Stimulated activated memory B cell treated with anti-CD40 and anti-IgM and Interleukin-4, amounts not matched to agents 10 μg/mL and 1 μg/mL and 100 μg/mL, for 72 hours (primary cell): Measurements from ENCODE around the gene IL15.
A peak's percentile ranks its signal among the peaks of the same experiment; 100 is the strongest.
"Not testable (repeated sequence)": the region's sequence is repeated elsewhere in the genome, so short reads cannot be mapped to it uniquely, and the experiment has no call there.

Experiments
- ATAC-seq: fragments of 150-1000 bp; cut with Tn5 transposase; 2 replicates; pipeline ENCODE4 v1.10.0; 2021
- H3K27ac Mint-ChIP-seq: one replicate; pipeline ENCODE4 v1.8.0; 2022; ENCODE audit warnings: mild to moderate bottlenecking, mixed read lengths
- H3K27me3 Mint-ChIP-seq: one replicate; pipeline ENCODE4 v1.8.0; 2022; ENCODE audit warnings: mixed read lengths
- H3K36me3 Mint-ChIP-seq: one replicate; pipeline ENCODE4 v1.8.0; 2022; ENCODE audit warnings: mixed read lengths
- H3K4me1 Mint-ChIP-seq: one replicate; pipeline ENCODE4 v1.8.0; 2022; ENCODE audit warnings: mixed read lengths
- H3K4me3 Mint-ChIP-seq: one replicate; pipeline ENCODE4 v1.8.0; 2022; ENCODE audit warnings: mild to moderate bottlenecking, moderate library complexity, mixed read lengths
- H3K9me3 Mint-ChIP-seq: one replicate; pipeline ENCODE4 v1.8.0; 2022; ENCODE audit warnings: mixed read lengths

IL15 gene

GRCh38 chr4:141705747-141706377 lies 69.5 kb downstream of the IL15 start:
- Mint-ChIP-seq H3K36me3 (peaks cover 4% of the 10 kb centered on the region), H3K27ac (peak overlapping the region; percentile 48), H3K4me3 (peak overlapping the region; percentile 53), H3K4me1 (peaks cover 59% of the 10 kb centered on the region), H3K27me3 (no peaks in the 10 kb centered on the region), H3K9me3 (peaks cover 3% of the 10 kb centered on the region)
- peak; percentile 62 for ATAC-seq

- H3K36me3 Mint-ChIP-seq: no peaks in the 10 kb centered on the region
- no peak overlapping the region for H3K4me3 Mint-ChIP-seq
- peak overlapping the region; percentile 48 for H3K27ac Mint-ChIP-seq
- H3K4me1 Mint-ChIP-seq: peaks cover 64% of the 10 kb centered on the region
- no peak for ATAC-seq
- peaks cover 3% of the 10 kb centered on the region for H3K9me3 Mint-ChIP-seq
- no peaks in the 10 kb centered on the region for H3K27me3 Mint-ChIP-seq
Measured at GRCh38 chr4:141706445-141706844, 70.1 kb downstream of the IL15 start.

- peaks cover 3% of the 10 kb centered on the region for H3K9me3 Mint-ChIP-seq
- no peak overlapping the region for H3K27ac Mint-ChIP-seq
- peaks cover 42% of the 10 kb centered on the region for H3K4me1 Mint-ChIP-seq
- ATAC-seq: no peak
- no peak overlapping the region for H3K4me3 Mint-ChIP-seq
- no peaks in the 10 kb centered on the region for H3K27me3 Mint-ChIP-seq
- peaks cover 16% of the 10 kb centered on the region for H3K36me3 Mint-ChIP-seq
Measured at GRCh38 chr4:141711211-141711610, 74.8 kb downstream of the IL15 start.

GRCh38 chr4:141713185-141713584 lies 76.8 kb downstream of the IL15 start:
- no peaks in the 10 kb centered on the region for H3K27me3 Mint-ChIP-seq
- H3K27ac Mint-ChIP-seq: no peak overlapping the region
- peaks cover 23% of the 10 kb centered on the region for H3K4me1 Mint-ChIP-seq
- H3K36me3 Mint-ChIP-seq: peaks cover 33% of the 10 kb centered on the region
- no peak for ATAC-seq
- H3K4me3 Mint-ChIP-seq: no peak overlapping the region
- H3K9me3 Mint-ChIP-seq: peaks cover 7% of the 10 kb centered on the region

- Mint-ChIP-seq H3K27ac (no peak overlapping the region), H3K27me3 (no peaks in the 10 kb centered on the region), H3K4me3 (no peak overlapping the region), H3K4me1 (peaks cover 16% of the 10 kb centered on the region), H3K36me3 (peaks cover 33% of the 10 kb centered on the region), H3K9me3 (peaks cover 7% of the 10 kb centered on the region)
- no peak for ATAC-seq
Measured at GRCh38 chr4:141713771-141714445, 77.5 kb downstream of the IL15 start.

- Mint-ChIP-seq H3K4me1 (no peaks in the 10 kb centered on the region), H3K27me3 (no peaks in the 10 kb centered on the region), H3K36me3 (peaks cover 52% of the 10 kb centered on the region), H3K4me3 (no peak overlapping the region), H3K9me3 (peaks cover 7% of the 10 kb centered on the region), H3K27ac (no peak overlapping the region)
- ATAC-seq: no peak
Measured at GRCh38 chr4:141719585-141719984, 83.2 kb downstream of the IL15 start.

GRCh38 chr4:141721174-141721573 lies 84.8 kb downstream of the IL15 start:
- peaks cover 50% of the 10 kb centered on the region for H3K36me3 Mint-ChIP-seq
- no peaks in the 10 kb centered on the region for H3K27me3 Mint-ChIP-seq
- ATAC-seq: no peak
- H3K4me1 Mint-ChIP-seq: no peaks in the 10 kb centered on the region
- no peak overlapping the region for H3K27ac Mint-ChIP-seq
- no peak overlapping the region for H3K4me3 Mint-ChIP-seq
- peaks cover 7% of the 10 kb centered on the region for H3K9me3 Mint-ChIP-seq

- Mint-ChIP-seq H3K27ac (no peak overlapping the region), H3K27me3 (no peaks in the 10 kb centered on the region), H3K36me3 (peaks cover 53% of the 10 kb centered on the region), H3K4me1 (no peaks in the 10 kb centered on the region), H3K9me3 (no peaks in the 10 kb centered on the region), H3K4me3 (no peak overlapping the region)
- no peak for ATAC-seq
Measured at GRCh38 chr4:141724646-141725045, 88.3 kb downstream of the IL15 start.

GRCh38 chr4:141727420-141727819 lies 91.0 kb downstream of the IL15 start:
- Mint-ChIP-seq H3K27me3 (no peaks in the 10 kb centered on the region), H3K4me3 (no peak overlapping the region), H3K4me1 (no peaks in the 10 kb centered on the region), H3K27ac (no peak overlapping the region), H3K9me3 (no peaks in the 10 kb centered on the region), H3K36me3 (peaks cover 70% of the 10 kb centered on the region)
- no peak for ATAC-seq

GRCh38 chr4:141730805-141731204 lies 94.4 kb downstream of the IL15 start:
- Mint-ChIP-seq H3K27me3 (no peaks in the 10 kb centered on the region), H3K27ac (no peak overlapping the region), H3K4me3 (no peak overlapping the region), H3K9me3 (no peaks in the 10 kb centered on the region), H3K4me1 (no peaks in the 10 kb centered on the region), H3K36me3 (peaks cover 64% of the 10 kb centered on the region)
- no peak for ATAC-seq

GRCh38 chr4:141731481-141731880 lies 95.1 kb downstream of the IL15 start:
- peaks cover 3% of the 10 kb centered on the region for H3K9me3 Mint-ChIP-seq
- H3K27me3 Mint-ChIP-seq: no peaks in the 10 kb centered on the region
- H3K4me1 Mint-ChIP-seq: no peaks in the 10 kb centered on the region
- no peak for ATAC-seq
- H3K36me3 Mint-ChIP-seq: peaks cover 61% of the 10 kb centered on the region
- no peak overlapping the region for H3K27ac Mint-ChIP-seq
- no peak overlapping the region for H3K4me3 Mint-ChIP-seq

- peaks cover 29% of the 10 kb centered on the region for H3K9me3 Mint-ChIP-seq
- ATAC-seq: no peak
Measured at GRCh38 chr4:141739636-141740035, 103.3 kb downstream of the IL15 start.

GRCh38 chr4:141746026-141746425 lies 109.6 kb downstream of the IL15 start:
- H3K4me3 Mint-ChIP-seq: no peak overlapping the region
- H3K27ac Mint-ChIP-seq: no peak overlapping the region
- no peak for ATAC-seq
- H3K36me3 Mint-ChIP-seq: peaks cover 7% of the 10 kb centered on the region
- H3K27me3 Mint-ChIP-seq: no peaks in the 10 kb centered on the region
- H3K4me1 Mint-ChIP-seq: no peaks in the 10 kb centered on the region
- peaks cover 8% of the 10 kb centered on the region for H3K9me3 Mint-ChIP-seq

More at GRCh38 chr4:141739636-141740035, 103.3 kb downstream of the IL15 start:
- Mint-ChIP-seq H3K36me3 (peaks cover 12% of the 10 kb centered on the region), H3K4me1 (no peaks in the 10 kb centered on the region), H3K4me3 (no peak overlapping the region), H3K27ac (no peak overlapping the region), H3K27me3 (no peaks in the 10 kb centered on the region)

GRCh38 chr4:141751806-141752205 lies 115.4 kb downstream of the IL15 start:
- not testable (repeated sequence) for ATAC-seq, H3K27ac Mint-ChIP-seq, H3K27me3 Mint-ChIP-seq, H3K36me3 Mint-ChIP-seq, H3K4me1 Mint-ChIP-seq, H3K9me3 Mint-ChIP-seq, H3K4me3 Mint-ChIP-seq

GRCh38 chr4:141757287-141757686 lies 120.9 kb downstream of the IL15 start:
- no peaks in the 10 kb centered on the region for H3K4me1 Mint-ChIP-seq
- H3K27ac Mint-ChIP-seq: no peak overlapping the region
- no peak overlapping the region for H3K4me3 Mint-ChIP-seq
- no peaks in the 10 kb centered on the region for H3K36me3 Mint-ChIP-seq
- no peaks in the 10 kb centered on the region for H3K9me3 Mint-ChIP-seq
- no peaks in the 10 kb centered on the region for H3K27me3 Mint-ChIP-seq
- ATAC-seq: no peak

- Mint-ChIP-seq H3K4me1 (no peaks in the 10 kb centered on the region), H3K27ac (no peak overlapping the region), H3K4me3 (no peak overlapping the region), H3K36me3 (no peaks in the 10 kb centered on the region), H3K27me3 (no peaks in the 10 kb centered on the region), H3K9me3 (peaks cover under 1% of the 10 kb centered on the region)
- no peak for ATAC-seq
Measured at GRCh38 chr4:141759796-141760425, 123.5 kb downstream of the IL15 start.
